ENCODE measurements around the gene IL36RN.

IL36RN gene

GRCh38 chr2:113011108-113011507 is 47.9 kb upstream of the IL36RN start:
- Histone ChIP-seq H3K9ac (ENCODE audit: low read depth, low read length) (no peak overlapping the region), H3K9me3 (ENCODE audit: insufficient read depth, low read length, severe bottlenecking) (no peaks in the 10 kb centered on the region), H3K4me3 (ENCODE audit: low read depth in 1 of 2, low read length in 2 of 2) (no peak overlapping the region), H3K27me3 (ENCODE audit: insufficient read depth, low read length, poor library complexity) (peaks cover 12% of the 10 kb centered on the region), H3K4me1 (ENCODE audit: insufficient read depth, low read length) (no peaks in the 10 kb centered on the region), H2AFZ (ENCODE audit: low read depth, low read length) (no peak overlapping the region), H3K4me2 (ENCODE audit: insufficient read depth, low read length) (no peak overlapping the region), H3K79me2 (ENCODE audit: insufficient read depth, low read length) (no peaks in the 10 kb centered on the region), H3K36me3 (ENCODE audit: insufficient read depth, low read length) (no peaks in the 10 kb centered on the region), H4K20me1 (ENCODE audit: insufficient read depth, low read length) (no peaks in the 10 kb centered on the region), H3K27ac (ENCODE audit: low read length) (no peak overlapping the region)
- TF ChIP-seq EZH2 (IDR thresholded peaks at IDR 0.05; ENCODE audit: borderline replicate concordance, low read depth, low read length, severe bottlenecking) (no peak), CTCF (IDR thresholded peaks at IDR 0.05; ENCODE audit: borderline replicate concordance, extremely low read depth, low read length, poor library complexity, severe bottlenecking) (no peak)
- ATAC-seq (ENCODE audit: insufficient read depth, low read depth) (no peak), DNase-seq (no peak)

- Histone ChIP-seq H3K27me3 (ENCODE audit: insufficient read depth, low read length, poor library complexity) (peaks cover 10% of the 10 kb centered on the region), H4K20me1 (ENCODE audit: insufficient read depth, low read length) (no peaks in the 10 kb centered on the region), H3K79me2 (ENCODE audit: insufficient read depth, low read length) (no peaks in the 10 kb centered on the region), H3K27ac (ENCODE audit: low read length) (no peak overlapping the region), H3K4me3 (ENCODE audit: low read depth in 1 of 2, low read length in 2 of 2) (no peak overlapping the region), H2AFZ (ENCODE audit: low read depth, low read length) (no peak overlapping the region), H3K9me3 (ENCODE audit: insufficient read depth, low read length, severe bottlenecking) (no peaks in the 10 kb centered on the region), H3K4me1 (ENCODE audit: insufficient read depth, low read length) (no peaks in the 10 kb centered on the region), H3K9ac (ENCODE audit: low read depth, low read length) (no peak overlapping the region), H3K36me3 (ENCODE audit: insufficient read depth, low read length) (no peaks in the 10 kb centered on the region), H3K4me2 (ENCODE audit: insufficient read depth, low read length) (no peak overlapping the region)
- TF ChIP-seq CTCF (IDR thresholded peaks at IDR 0.05; ENCODE audit: borderline replicate concordance, extremely low read depth, low read length, poor library complexity, severe bottlenecking) (no peak), EZH2 (IDR thresholded peaks at IDR 0.05; ENCODE audit: borderline replicate concordance, low read depth, low read length, severe bottlenecking) (no peak)
- ATAC-seq (ENCODE audit: insufficient read depth, low read depth) (no peak), DNase-seq (no peak)
These were observed 46.3 kb upstream of the IL36RN start for GRCh38 chr2:113012436-113013335.

GRCh38 chr2:113013336-113013661 is 45.7 kb upstream of the IL36RN start:
- no peak overlapping the region for H3K9ac ChIP-seq (ENCODE audit: low read depth, low read length)
- DNase-seq (no peak), ATAC-seq (ENCODE audit: insufficient read depth, low read depth) (no peak)
- H3K4me1 ChIP-seq (ENCODE audit: insufficient read depth, low read length): no peaks in the 10 kb centered on the region
- H3K79me2 ChIP-seq (ENCODE audit: insufficient read depth, low read length): no peaks in the 10 kb centered on the region
- no peak overlapping the region for H3K4me2 ChIP-seq (ENCODE audit: insufficient read depth, low read length)
- no peak overlapping the region for H3K27ac ChIP-seq (ENCODE audit: low read length)
- no peak for TF ChIP-seq CTCF (IDR thresholded peaks at IDR 0.05; ENCODE audit: borderline replicate concordance, extremely low read depth, low read length, poor library complexity, severe bottlenecking)
- TF ChIP-seq EZH2 (IDR thresholded peaks at IDR 0.05; ENCODE audit: borderline replicate concordance, low read depth, low read length, severe bottlenecking): no peak
- no peaks in the 10 kb centered on the region for H3K36me3 ChIP-seq (ENCODE audit: insufficient read depth, low read length)
- H4K20me1 ChIP-seq (ENCODE audit: insufficient read depth, low read length): no peaks in the 10 kb centered on the region
- peaks cover 8% of the 10 kb centered on the region for H3K27me3 ChIP-seq (ENCODE audit: insufficient read depth, low read length, poor library complexity)
- no peak overlapping the region for H2AFZ ChIP-seq (ENCODE audit: low read depth, low read length)
- H3K4me3 ChIP-seq (ENCODE audit: low read depth in 1 of 2, low read length in 2 of 2): no peak overlapping the region
- H3K9me3 ChIP-seq (ENCODE audit: insufficient read depth, low read length, severe bottlenecking): no peaks in the 10 kb centered on the region
